ENCODE data around the gene TMEM121B. TPM values are rescaled to one million over a fixed set of nuclear protein-coding genes. Genes with fewer than 3 reads are reported as not detected.

TMEM121B gene
- total RNA-seq, 1 experiment from 2014 or later, result 0.27 TPM

DNA sequence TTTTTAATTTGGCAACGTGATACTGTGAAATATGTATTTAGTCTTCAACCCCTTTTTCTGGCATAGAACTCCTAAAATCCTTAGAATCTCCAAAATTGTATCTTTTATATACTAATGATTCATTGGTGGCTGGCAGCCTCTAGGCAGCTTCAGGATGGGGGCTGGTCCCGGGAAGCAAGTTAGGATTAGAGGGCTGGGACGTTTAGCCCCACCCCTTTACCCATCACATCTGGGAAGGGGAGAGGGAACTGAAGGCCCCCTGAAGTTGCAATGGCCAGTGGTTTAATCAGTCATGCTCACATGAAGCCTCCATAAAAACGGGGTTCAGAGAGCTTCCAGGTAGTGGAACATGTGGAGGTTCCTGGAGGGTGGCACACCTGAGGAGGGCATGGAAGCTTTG is 29.3 kb downstream of the TMEM121B start:
- DNase-seq (ENCODE audit: low spot score), result no peak

DNA sequence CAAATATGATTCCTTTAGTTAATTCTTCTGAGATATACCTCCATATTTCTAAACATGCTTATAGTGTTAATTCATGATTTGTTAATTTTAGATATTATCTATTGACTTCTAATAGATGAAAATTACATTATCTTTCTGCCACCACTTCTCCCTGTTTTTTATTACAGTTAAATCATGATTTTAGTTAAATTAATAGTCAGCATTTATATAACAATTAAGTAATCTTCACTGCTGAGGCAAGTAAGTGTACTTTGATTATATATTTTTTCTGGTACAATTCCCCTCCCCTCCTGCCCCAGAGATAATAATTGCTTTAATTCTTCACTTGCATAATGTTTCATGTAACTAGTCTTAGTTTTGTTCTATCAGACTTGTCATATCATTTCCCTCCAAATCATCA is 30.6 kb downstream of the TMEM121B start:
- no peak for DNase-seq (ENCODE audit: low spot score)

DNA sequence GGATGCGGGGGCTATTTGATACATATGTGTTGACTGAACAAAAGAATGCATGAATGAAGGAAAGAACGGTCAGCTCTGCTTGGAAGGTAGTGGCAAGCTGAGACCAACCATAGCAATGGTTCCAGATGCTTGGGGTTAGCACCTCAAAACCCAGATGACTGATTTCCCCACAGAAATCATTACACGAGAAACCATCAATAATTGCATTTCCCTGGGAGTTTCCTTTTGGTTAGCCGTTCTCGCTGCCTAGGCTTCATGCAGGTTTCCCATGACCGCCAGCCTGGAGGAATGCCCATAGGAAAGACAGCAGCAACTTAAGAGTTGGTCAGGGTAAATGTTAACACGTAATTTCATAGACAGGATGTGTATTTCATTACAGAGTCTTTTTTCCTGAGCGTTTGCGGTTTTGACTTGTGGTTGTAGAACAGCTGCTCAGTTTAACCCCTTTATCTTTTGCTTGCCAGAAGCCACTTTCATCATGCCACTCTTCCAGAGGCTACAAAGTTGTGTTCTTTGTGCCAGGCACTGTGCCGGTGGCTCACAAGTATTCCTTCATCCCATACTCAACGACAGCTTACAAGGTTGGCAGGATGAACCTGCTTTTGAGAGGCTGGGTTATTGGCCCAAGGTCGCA is 33.5 kb downstream of the TMEM121B start:
- DNase-seq (ENCODE audit: low spot score), result peak; percentile 77

DNA sequence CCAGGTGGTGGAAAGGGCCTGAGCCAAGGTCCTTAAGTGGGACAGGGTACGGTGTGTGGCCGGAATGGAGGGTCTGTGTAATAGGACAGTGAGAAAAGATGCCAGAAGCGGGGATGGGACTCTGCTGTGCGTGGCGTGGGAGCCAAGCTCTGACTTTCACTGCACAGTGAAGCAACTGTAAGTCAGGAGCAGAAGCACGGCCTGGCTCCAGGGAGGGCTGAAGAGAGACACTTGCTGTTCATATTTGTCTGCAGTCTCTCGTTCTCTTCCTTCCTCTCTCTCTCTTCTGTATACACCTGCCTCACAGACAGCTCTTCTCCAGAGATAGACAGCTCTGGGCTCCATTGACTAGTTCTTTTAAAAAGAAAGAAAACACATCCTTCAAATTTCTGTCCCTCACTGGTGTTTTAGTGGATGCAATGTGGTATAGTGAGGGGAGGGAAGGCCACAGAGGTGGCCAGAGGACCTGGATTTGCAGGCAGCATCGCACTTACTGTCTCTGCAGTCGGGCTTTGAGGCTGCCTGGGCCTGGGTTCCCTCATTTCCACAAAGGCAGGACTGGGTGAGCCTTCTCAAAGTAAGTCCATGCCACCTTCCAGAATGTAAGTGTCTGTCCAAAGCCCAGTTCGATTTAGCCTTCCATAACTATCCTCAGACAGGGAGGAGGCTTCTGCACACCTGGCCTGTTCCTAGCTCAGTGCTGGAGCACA is 34.2 kb downstream of the TMEM121B start:
- DNase-seq (ENCODE audit: low spot score), result no peak

DNA sequence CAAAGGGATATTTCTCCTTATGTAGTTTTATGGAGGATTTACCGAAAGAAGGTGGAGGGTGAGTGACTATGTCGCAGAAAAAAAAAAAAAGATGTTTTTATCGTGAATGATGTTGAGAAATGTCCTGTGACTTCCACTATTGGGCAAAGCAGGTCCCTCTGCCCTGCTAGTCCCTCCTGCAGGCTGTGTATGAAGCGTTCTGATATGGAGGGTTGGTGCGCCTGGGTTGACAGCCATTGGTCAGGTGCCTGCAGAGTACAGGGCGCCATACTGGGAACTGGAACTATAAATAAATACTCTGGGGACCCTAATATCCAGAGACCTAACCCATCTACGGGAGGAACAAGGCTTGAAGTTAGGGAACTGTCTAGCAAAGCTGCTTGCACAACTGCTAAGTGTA is 34.9 kb downstream of the TMEM121B start:
- DNase-seq (ENCODE audit: low spot score), result no peak

DNA sequence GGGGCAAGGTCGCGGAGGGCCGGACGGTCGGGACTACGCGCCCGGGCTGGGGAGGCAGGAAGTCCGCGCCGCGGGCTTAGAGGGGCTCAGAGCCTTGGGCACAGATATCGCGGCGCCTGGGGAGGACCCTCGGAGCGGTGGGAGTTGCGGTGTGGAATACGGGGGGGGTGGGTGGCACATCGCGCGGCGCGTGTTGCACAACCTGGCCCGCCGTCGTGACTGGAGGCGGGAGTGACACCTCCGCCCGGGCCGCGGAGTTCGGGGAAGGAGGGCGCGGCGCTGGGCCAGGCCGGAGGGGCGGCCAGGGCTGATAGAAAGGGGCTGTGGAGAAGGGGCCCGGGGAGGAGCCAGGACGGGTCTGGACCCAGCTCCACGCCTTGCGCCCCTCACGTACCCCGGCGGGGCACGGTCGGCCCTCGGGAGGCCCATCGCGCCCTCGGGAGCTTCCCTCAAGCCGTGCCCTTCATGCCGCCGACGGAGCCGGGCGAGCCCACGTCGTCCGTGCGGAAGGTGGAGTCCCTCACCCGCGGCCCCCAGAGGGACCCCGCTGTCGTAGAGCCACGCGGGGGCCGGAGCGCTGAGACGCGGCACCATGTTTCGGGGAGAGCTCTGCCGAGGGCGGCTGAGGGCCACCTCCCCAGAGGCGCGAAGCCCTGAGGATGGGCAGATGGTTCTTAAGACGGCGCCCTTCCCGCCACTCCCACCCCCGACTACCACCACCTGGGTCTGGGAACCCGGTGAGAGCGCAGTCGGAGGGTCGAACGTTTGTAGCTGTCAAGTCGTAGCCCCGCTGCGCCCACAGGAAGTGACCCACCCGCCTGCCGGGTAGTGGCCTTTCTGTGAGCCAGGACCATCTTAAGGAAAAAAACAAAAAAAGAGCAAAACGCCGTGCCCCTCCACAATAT is 35.6 kb downstream of the TMEM121B start:
- DNase-seq (ENCODE audit: low spot score), result no peak

DNA sequence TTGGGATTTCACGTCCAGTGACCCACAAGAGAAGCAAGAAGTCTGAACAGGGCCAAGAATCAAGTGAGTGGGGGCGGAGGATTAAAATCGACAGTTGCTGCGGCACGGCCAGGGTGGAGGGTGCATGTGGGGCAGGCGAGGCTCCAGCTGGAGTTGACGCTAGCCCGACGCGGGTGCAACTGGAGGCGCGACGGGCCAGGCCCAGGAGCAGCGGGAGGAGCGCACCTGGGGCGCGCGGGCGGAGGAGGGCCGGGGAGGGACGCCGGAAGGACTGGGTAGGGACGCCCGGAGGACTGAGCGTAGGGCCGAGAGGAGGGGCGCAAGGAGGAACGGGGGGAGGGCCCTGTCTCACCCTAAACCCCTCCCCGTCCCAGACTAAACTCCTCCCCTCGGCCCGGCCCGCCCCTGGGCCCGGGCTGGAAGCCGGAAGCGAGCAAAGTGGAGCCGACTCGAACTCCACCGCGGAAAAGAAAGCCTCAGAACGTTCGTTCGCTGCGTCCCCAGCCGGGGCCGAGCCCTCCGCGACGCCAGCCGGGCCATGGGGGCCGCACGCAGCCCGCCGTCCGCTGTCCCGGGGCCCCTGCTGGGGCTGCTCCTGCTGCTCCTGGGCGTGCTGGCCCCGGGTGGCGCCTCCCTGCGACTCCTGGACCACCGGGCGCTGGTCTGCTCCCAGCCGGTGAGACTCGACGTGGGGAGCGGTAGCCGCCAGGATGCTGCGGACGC is 36.4 kb downstream of the TMEM121B start, which contains the start of gene IL17RA:
Gene IL17RA (plus strand): TSS at position 447 of the 723 bp plus-strand sequence. CDS start 92 bp downstream, at position 539.
- DNase-seq (ENCODE audit: low spot score), result peak; percentile 68

DNA sequence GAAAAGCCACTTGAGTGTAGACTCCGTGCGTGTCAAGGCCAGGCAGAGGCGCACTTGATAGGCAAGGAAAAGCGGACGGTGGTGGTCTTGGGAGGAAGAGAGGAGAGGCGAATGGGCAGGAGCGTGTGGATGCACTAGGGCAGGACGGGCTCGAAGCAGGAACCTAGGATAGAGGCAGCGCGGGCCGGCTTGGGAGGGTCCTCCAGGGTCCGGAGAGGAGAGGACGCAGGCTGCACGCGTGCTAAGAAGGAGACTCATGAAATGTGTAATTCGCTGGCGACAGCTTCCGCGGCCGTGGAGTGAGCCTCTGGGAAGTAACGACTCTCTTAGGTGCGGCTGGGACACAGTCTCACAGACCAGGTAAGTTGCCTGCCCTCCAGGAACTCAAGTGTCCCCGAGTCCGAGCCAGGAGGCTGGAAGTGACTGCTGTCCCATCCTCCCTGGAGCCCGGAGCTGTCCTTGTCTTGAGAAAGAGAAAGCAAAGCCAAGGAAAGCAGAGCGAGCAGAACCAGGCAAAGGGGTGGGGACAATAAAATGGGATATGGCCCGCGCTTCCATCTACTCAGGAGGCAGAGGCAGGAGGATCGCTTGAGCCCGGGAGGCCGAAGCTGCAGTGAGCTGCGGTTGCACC is 37.2 kb downstream of the TMEM121B start:
- DNase-seq (ENCODE audit: low spot score), result no peak

DNA sequence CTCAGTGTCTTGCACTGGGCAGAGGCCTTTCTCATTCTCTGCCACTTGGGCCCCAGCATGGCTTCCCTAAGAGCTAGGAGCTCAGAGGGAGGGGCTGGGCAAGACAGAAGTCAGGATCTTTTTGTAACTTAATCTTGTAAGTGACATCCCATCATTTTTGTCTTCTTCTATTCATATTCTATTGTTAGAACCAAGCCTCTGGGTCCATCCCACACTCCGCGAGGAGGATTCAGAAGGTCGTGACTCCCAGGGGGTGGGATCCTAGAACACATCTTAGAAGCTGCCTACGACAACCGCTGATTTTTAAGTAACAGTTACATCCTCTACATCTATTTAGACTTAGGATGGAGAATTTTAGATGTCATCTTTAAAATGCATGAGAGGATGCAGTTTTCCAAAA is 37.9 kb downstream of the TMEM121B start:
- no peak for DNase-seq (ENCODE audit: low spot score)

DNA sequence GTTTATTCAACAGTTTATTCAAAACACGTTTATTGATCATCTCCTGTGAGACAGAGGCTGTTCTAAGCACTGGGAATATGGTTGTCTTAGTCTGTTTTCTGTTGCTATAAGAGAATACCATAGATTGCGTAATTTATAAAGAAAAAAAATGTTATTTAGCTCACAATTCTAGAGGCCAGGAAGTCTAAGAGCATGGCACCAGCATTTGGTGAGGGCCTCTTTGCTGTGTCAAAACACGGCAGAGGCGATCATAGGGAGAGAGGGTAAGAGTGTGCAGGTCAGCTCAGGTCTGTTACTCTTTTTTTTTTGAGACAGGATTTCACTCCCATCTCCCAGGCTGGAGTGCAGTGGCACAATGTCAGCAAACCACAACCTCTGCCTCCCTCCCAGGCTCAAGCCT is 41.6 kb downstream of the TMEM121B start:
- DNase-seq (ENCODE audit: low spot score), result no peak

DNA sequence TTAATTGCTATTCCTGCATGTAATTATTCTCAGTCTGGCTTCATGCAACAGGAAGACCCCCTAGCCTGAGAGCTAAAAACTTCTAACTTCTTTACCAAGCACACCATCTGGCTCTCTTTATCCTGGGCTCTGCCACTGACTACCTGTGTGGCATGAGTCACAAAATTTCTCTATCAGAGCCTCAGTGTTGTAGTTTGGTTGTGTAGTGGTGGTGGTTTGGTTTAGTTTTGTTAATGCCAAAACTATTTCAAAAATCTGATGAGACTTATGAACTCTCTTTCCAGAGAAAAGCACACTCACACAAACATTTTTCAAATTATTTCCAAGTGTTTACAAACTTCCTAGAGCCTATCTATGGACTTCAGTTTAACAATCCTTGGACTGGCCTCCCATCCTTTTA is 43.9 kb downstream of the TMEM121B start:
- peak; percentile 48 for DNase-seq (ENCODE audit: low spot score)

DNA sequence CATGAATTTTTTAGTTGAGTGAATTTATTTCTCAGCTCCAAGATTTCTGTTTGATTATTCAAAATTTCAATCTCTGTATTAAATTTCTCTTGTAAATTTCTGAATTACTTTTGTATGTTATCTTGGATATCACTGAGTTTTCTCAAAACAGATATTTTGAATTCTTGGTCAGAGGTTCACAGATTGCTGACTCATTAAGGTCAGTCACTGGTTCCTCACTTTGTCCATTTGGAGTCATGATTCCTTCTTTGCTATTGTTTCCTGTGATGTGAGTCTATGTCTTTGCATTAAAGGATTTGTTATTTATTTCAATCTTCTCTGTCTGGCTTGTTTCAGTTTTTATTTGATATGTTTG is 46.5 kb downstream of the TMEM121B start:
- DNase-seq (ENCODE audit: low spot score), result no peak

DNA sequence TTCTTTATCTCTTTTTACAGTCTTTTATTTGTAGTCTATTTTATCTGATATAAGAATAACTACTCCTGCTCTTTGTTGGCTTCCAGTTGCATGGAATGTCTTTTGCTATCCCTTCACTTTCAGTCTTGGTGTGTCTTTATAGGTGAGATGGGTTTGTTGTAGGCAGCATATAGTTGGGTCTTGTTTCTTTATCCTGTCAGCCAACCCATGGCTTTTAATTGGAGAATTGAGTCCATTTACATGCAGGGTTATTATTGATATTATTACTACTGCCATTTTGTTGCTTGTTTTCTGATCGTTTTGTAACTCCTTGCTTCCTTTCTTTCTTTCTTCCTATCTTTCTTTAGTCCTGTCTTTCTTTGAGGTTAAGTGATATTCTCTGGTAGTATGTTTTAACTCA is 48.3 kb downstream of the TMEM121B start:
- DNase-seq (ENCODE audit: low spot score), result no peak

Other genes starting within 250 kb of the TMEM121B start
- not detected in 2 replicates for gene GAB4, start 113.1 kb downstream of the TMEM121B start, total RNA-seq (2014; rRNA removed; shearing (Covaris generic))
- gene IL17RA, start 36.4 kb downstream of the TMEM121B start, total RNA-seq (2014; rRNA removed; shearing (Covaris generic)), result 2.9 TPM in 2 replicates
- gene HDHD5, start 37.9 kb upstream of the TMEM121B start, total RNA-seq (2014; rRNA removed; shearing (Covaris generic)), result 23.6 and 26.5 TPM in 2 replicates
- gene ADA2, start 98.1 kb upstream of the TMEM121B start, total RNA-seq (2014; rRNA removed; shearing (Covaris generic)), result 0.02 TPM in 1 of 2 replicates, not detected in the other
- gene CECR2, start 248.1 kb upstream of the TMEM121B start, total RNA-seq (2014; rRNA removed; shearing (Covaris generic)), result 0.06 and 0.21 TPM in 2 replicates

Measured in H4 (cell line).